HG03045 (cell line): ENCODE data around the gene WWC1.

ENCODE experiments used
- ATAC-seq: cut with Tn5 transposase; IDR thresholded peaks from one replicate; pipeline ENCODE4 v1.9.1; 2021; ENCODE audit warnings: mild to moderate bottlenecking, moderate library complexity; ENCODE audit not compliant: unreplicated experiment

WWC1 gene

GRCh38 chr5:168291342-168291963, at the start of gene WWC1:
Gene WWC1 (plus strand): TSS chr5:168291645. CDS start chr5:168292153, 508 bp downstream.
- ATAC-seq, result peak; percentile 70

DNA sequence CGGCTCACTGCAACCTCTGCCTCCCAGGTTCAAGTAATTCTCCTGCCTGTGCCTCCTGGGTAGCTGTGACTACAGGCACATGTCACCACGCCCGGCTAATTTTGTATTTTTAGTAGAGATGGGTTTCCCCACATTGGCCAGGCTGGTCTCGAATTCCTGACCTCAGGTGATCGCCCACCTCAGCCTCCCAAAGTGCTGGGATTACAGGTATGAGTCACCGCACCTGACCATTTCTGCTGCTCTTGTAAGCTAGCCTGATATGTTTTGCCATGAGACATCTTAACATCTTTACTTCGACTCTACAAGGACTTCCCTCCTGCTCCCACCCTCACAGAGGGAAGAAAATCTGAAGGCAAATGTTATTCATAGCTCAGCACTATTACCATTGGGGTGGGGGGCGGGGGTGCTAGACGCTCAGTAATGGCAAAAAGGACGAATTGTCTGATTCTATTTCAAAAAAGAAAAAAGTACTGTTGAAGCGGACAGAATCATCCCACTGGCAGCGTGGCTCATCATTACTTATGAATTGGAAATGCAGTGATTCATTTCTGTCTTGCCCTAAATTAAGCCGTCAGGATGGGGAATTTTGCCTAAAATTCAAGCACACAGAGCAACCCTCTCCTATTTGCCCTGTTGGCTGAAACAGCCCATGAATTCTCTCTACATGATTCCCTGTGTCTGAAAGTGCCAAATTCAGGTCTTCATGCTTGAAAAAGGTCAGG, 46.4 kb upstream of the WWC1 start:
- ATAC-seq, result no peak

GRCh38 chr5:168249923-168250322, 41.5 kb upstream of the WWC1 start:
- no peak for ATAC-seq

DNA sequence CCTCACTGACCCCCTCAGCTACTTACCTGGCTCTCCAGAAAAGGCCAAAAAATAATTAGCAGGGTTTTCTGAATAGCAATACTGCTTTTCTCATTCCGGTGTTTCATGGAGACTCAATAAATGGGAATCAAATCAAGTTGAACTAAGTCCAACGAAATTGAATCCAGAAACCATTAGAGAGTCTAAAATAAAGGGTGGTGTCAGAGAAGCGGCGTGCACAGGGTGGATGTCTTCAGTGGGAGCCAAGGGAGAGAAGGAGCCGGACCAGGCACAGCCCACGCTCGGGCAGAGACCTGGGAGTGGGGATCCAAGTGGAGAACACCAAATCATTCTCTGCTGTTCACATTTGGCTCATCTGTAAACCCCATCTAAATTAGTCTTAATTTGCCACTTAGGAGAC, 40.2 kb upstream of the WWC1 start:
- no peak for ATAC-seq

DNA sequence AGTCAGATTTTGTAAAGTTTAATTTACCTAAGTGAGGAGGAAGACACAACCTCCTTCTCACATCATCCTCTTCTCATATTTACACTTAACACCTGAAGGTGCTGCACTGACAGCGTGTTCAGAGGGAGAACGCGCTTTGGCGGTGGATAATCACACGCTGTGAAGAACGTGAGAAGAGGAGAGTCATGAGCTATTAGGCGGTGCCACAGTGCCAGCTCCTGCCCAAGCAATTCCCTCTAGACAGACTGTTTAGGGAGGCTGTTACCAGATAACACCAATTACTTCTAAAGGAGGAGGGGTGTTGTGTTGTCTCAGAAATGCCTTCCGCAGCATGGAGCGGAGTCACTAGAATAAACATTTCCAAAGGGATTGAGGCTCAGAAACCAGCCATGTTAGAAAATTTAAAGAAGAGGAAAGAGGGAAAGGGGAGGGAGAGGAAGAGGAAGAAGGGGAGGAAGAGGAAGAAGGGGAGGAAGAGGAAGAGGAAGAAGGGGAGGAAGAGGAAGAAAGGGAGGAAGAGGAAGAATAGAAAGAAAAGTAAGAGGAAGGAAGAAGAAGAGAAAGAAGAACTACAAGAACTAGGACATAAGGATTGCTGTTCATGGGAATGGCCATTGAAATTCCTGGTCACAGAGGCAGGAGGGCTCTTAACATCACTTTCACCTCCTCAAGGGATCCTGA, 37.3 kb upstream of the WWC1 start:
- no peak for ATAC-seq

DNA sequence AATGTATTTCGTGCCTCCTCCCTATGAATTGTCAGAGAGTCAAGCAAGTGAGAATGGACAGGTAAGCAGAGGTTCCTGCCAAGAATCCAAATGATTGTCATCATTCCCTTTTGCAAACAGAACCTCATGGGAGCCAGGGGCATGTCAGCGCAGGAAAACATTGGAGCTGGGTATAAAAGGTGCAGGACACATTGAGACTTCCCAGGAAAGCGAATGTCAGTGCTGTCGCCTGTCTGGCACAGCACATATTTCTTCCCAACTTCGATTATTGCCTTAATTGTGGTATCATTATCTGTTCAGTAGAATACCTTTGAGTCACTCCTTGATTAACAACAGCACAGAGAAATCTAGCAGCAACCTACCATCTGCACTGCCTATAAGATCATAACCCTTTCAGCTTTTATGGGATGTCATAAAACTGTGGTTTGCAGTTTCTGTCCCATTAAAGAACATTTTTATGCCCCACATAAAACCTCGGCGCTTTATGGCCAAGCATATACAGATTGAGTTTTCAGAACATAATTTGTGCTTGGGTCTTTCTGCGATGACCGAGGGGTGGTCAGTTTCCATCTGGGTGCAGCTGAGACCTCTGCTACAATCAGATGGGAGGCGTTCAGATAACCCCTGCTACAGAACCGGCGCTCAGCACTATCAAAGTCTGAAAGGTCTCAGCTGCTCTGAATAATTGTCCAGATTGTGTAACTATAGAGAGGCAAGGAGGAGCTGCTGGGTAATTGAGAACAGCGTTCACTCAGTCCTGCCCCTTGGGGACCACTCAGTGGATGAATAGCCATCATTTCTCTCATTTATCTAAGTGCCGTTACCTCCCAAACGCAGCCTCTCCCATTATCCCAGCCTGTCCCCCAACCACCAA, 30.9 kb upstream of the WWC1 start:
- no peak for ATAC-seq

- ATAC-seq, result no peak
Observed at GRCh38 chr5:168261227-168261571, 30.2 kb upstream of the WWC1 start.

DNA sequence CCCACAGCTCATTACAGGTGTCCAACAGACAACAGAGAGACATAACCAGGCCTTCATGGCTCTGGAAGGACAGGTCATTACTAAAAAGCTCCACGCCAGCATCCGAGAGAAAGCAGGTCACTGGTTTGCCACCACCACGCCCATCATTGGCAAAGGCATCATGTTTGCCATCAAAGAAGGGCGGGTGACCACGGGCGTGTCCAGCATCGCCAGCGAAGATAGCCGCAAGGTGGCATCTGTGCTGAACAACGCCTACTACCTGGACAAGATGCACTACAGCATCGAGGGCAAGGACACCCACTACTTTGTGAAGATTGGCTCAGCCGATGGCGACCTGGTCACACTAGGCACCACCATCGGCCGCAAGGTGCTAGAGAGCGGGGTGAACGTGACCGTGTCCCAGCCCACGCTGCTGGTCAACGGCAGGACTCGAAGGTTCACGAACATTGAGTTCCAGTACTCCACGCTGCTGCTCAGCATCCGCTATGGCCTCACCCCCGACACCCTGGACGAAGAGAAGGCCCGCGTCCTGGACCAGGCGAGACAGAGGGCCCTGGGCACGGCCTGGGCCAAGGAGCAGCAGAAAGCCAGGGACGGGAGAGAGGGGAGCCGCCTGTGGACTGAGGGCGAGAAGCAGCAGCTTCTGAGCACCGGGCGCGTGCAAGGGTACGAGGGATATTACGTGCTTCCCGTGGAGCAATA, 29.3 kb upstream of the WWC1 start:
- no peak for ATAC-seq

GRCh38 chr5:168263121-168263520, 28.3 kb upstream of the WWC1 start:
- ATAC-seq, result no peak

DNA sequence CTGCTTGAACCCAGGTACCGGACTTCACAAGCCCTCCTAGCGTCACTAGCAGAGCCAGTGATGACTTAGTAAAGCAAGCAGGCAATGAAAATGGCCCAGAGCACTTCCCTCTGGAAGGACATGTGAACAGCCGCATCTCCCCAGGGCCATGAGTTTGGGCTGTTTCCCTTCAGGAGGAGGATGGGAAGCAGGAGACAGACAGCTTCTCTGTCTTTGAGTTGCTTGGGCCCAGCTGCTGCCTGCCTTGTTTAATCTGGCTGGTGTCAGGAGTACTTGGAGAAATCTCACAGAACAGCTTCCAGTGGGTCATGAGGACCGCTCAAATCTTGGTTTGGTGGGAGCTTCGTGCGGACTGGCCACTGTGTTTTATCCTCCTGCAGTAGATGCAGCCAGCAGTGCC, 25.4 kb upstream of the WWC1 start:
- no peak for ATAC-seq

- ATAC-seq, result peak; percentile 86
Observed at GRCh38 chr5:168268949-168269936, 22.2 kb upstream of the WWC1 start.

DNA sequence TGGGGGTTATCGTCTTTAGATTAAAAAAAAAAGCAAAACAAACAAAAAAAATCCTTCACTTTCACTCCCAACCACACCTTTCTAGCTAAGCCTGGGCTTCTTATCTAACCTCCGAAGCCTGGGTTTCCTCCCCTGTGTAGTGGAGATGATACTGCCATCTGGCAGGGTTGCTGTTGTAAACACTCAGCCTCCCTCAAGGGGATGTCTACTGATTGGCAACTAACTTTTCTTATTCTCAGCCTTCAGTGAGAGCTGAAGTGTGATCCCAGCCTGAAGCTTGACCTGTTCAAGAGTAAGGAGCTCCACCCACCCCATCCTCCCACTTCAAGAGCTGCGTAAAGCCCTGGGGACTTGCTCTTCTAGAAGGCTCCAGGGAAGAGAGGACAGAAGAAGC, 21.5 kb upstream of the WWC1 start:
- ATAC-seq, result no peak

DNA sequence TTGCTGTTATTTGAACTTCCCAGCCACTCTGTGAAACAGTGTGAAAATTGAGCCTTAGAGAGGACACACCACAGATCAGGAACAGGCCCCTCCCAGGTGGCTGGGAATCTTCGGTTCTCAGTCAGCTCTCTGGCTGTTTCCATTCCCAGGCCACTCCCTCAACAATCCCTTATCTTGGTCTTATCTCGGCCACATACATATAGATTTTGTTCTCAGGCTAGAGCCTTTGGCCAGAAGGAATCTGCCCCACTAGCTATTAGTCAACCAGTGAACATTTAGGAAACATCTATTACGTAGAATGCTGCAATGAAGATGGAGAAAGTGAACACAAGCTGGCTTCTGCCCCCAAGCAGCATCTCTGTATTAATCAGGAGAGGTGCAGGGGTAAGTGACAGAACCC, 21.0 kb upstream of the WWC1 start:
- ATAC-seq, result no peak

- ATAC-seq, result no peak
Observed at GRCh38 chr5:168273056-168273980, 18.1 kb upstream of the WWC1 start.

GRCh38 chr5:168274406-168274805, 17.0 kb upstream of the WWC1 start:
- ATAC-seq, result no peak

DNA sequence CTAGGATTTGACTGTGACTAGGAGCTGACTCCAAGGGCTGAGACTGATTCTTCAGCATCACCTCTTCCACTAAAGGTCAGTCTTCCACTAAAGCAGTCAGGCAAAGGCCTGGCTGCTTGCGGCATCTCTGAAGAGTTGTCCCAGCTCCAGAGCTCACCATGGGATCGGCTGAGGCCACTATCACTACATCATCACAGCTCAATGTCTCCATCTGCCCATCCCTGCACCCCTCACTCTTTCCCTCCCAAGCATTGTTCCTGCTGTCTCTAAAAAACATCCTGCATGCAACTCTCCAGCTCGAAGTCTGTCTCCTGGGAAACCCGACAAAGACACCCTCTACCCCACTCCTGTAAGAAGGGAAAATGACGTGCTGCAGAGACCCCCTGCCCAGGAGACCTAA, 15.5 kb upstream of the WWC1 start:
- ATAC-seq, result no peak

GRCh38 chr5:168282120-168282519, 9.3 kb upstream of the WWC1 start:
- no peak for ATAC-seq

DNA sequence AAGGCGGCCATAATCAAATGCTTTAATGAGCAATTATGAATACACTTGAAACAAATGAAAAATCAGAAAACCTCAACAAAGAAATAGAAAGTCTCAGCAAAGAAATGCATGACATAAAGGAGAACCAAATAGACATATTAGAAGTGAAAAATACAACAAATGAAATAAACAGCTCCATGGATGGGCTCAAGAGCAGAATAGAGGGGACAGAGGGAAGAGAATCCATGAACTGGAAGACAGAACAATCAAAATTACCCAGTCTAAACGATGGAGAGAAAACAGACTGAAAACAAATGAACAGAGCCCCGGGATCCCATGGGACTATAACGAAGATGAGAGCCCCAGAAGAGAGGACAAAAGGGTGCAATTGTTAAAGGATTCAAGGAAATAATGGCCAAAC, 6.6 kb upstream of the WWC1 start:
- no peak for ATAC-seq
